DOHH2 (cell line): ENCODE data around the gene SGCE.
A peak's percentile ranks its signal among the peaks of the same experiment; 100 is the strongest.

Experiments
- H3F3A ChIP-seq: fragments of 200-600 bp; sonication (generic), shearing (Covaris generic); 2 replicates; pipeline ENCODE4 v1.6.0; 2016; ENCODE audit warnings: antibody characterized with exemption, mild to moderate bottlenecking; ENCODE audit not compliant: control insufficient read depth, insufficient read depth
- H3K27ac ChIP-seq: fragments of 200-600 bp; sonication (generic); 2 replicates; pipeline ENCODE4 v1.5.1; 2014; ENCODE audit warnings: low read depth, mild to moderate bottlenecking, low read length, moderate library complexity
- H3K27me3 ChIP-seq: fragments of 200-600 bp; sonication (generic); 2 replicates; pipeline ENCODE4 v1.6.1; 2014; ENCODE audit warnings: mild to moderate bottlenecking, low read length, mixed read lengths; ENCODE audit not compliant: control insufficient read depth
- H3K36me3 ChIP-seq: fragments of 200-600 bp; sonication (generic); 2 replicates; pipeline ENCODE4 v1.6.1; 2014; ENCODE audit warnings: mild to moderate bottlenecking, low read length, moderate library complexity, mixed read lengths; ENCODE audit not compliant: control insufficient read depth
- H3K4me1 ChIP-seq: fragments of 200-600 bp; sonication (generic); 2 replicates; pipeline ENCODE4 v1.6.1; 2014; ENCODE audit warnings: mild to moderate bottlenecking, low read length, mixed read lengths; ENCODE audit not compliant: control insufficient read depth
- H3K4me2 ChIP-seq: fragments of 200-600 bp; sonication (generic); 2 replicates; pipeline ENCODE4 v1.6.0; 2014; ENCODE audit warnings: mild to moderate bottlenecking, low read length, moderate library complexity
- H3K4me3 ChIP-seq: fragments of 200-600 bp; sonication (generic); 2 replicates; pipeline ENCODE4 v1.5.1; 2014; ENCODE audit warnings: mild to moderate bottlenecking, low read length, mixed read lengths
- H3K79me2 ChIP-seq: fragments of 200-600 bp; sonication (generic); 2 replicates; pipeline ENCODE4 v1.6.1; 2014; ENCODE audit warnings: mild to moderate bottlenecking, low read length, mixed read lengths; ENCODE audit not compliant: control insufficient read depth
- H3K9me2 ChIP-seq: fragments of 200-600 bp; sonication (generic); replicated peaks from 2 replicates; pipeline ENCODE4 v1.6.1; 2014; ENCODE audit warnings: mild to moderate bottlenecking, low read length, mixed read lengths; ENCODE audit not compliant: control insufficient read depth
- H3K9me3 ChIP-seq: fragments of 200-600 bp; sonication (generic); 2 replicates; pipeline ENCODE4 v1.6.1; 2014; ENCODE audit warnings: antibody characterized with exemption, low read length, mixed read lengths; ENCODE audit not compliant: control insufficient read depth, insufficient read depth
- H4K20me1 ChIP-seq: fragments of 200-600 bp; sonication (generic); 2 replicates; pipeline ENCODE4 v1.6.0; 2014; ENCODE audit warnings: low read depth, mild to moderate bottlenecking, antibody characterized with exemption, low read length, moderate library complexity; ENCODE audit not compliant: control insufficient read depth, insufficient read depth
- CTCF ChIP-seq: fragments of 200-600 bp; sonication (generic); IDR thresholded peaks from one replicate; pipeline ENCODE4 v1.5.1; 2014; ENCODE audit warnings: antibody characterized with exemption, mild to moderate bottlenecking, low read depth, low read length; ENCODE audit not compliant: poor library complexity, severe bottlenecking
- EZH2phosphoT487 ChIP-seq: fragments of 200-600 bp; sonication (generic); IDR thresholded peaks from 2 replicates; pipeline ENCODE4 v1.6.1; 2017; ENCODE audit warnings: borderline replicate concordance, mild to moderate bottlenecking, antibody characterized with exemption, low read length, moderate library complexity, mixed read lengths

SGCE gene

DNA sequence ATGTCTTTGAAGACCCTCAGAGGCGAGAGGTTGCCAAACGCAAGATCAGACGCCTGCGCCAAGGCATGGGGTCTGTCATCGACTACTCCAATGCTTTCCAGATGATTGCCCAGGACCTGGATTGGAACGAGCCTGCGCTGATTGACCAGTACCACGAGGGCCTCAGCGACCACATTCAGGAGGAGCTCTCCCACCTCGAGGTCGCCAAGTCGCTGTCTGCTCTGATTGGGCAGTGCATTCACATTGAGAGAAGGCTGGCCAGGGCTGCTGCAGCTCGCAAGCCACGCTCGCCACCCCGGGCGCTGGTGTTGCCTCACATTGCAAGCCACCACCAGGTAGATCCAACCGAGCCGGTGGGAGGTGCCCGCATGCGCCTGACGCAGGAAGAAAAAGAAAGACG, 8.1 kb upstream of the SGCE start:
- Histone ChIP-seq H3K27me3 (no peaks in the 10 kb centered on the region), H3K4me2 (no peak overlapping the region)

DNA sequence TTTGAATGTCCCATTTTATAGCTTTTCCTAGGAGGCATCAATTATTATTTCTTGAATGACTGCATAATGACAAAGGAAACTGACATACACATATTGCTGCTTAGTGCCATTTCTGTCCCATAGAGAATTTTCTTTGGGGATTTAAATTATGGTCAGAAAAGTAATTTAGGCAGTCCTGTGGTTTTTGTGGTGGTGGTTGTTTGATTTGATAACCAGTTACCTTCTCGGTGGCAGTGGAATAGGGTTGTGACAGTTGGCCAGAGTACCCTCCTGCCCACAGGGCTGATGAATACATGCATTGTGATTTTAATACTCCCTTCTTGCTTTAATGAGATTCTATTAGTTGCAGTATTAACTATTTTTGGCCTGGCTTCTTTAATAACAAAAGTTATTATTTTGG, 6.6 kb upstream of the SGCE start:
- no peaks in the 10 kb centered on the region for H3F3A ChIP-seq
- no peaks in the 10 kb centered on the region for H3K27me3 ChIP-seq
- no peak for TF ChIP-seq CTCF
- no peak for TF ChIP-seq EZH2phosphoT487
- peaks cover 64% of the 10 kb centered on the region for H3K36me3 ChIP-seq
- H4K20me1 ChIP-seq, result peaks cover 21% of the 10 kb centered on the region
- peaks cover 22% of the 10 kb centered on the region for H3K4me1 ChIP-seq
- H3K9me3 ChIP-seq, result no peaks in the 10 kb centered on the region
- H3K79me2 ChIP-seq, result peaks cover 86% of the 10 kb centered on the region
- H3K9me2 ChIP-seq, result no peaks in the 10 kb centered on the region
- no peak overlapping the region for H3K4me2 ChIP-seq
- H3K4me3 ChIP-seq, result no peak overlapping the region
- H3K27ac ChIP-seq, result no peak overlapping the region

More for the DNA sequence above, 8.1 kb upstream of the SGCE start:
- no peak overlapping the region for H3K27ac ChIP-seq
- no peak for TF ChIP-seq CTCF
- no peaks in the 10 kb centered on the region for H3K9me3 ChIP-seq
- H3K79me2 ChIP-seq, result peaks cover 89% of the 10 kb centered on the region
- no peaks in the 10 kb centered on the region for H3F3A ChIP-seq
- H3K4me1 ChIP-seq, result peaks cover 19% of the 10 kb centered on the region
- H3K9me2 ChIP-seq, result no peaks in the 10 kb centered on the region
- H3K36me3 ChIP-seq, result peaks cover 71% of the 10 kb centered on the region
- no peak overlapping the region for H3K4me3 ChIP-seq
- peaks cover 19% of the 10 kb centered on the region for H4K20me1 ChIP-seq

DNA sequence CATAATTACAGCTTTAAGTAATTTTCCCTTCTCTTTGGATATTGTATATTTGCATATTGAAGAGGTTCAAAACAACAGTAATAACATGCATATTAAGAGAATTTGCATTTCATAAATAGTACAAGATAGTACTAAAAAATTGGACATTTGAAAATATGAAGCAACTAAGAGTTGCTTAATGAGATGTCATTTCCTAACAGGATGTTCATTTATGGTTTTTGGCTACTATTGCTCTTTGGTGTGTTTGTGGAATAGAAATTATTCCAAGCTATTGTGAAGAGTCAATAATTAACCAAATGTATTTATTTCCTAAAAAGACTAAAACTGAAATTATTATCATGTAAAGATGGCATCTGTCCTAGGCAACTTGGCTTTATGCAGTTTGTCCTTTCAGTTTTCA, 4.1 kb upstream of the SGCE start:
- Histone ChIP-seq H3K4me3 (peak overlapping the region; percentile 2; the same call in 1 of the 2 replicates), H3K27me3 (no peaks in the 10 kb centered on the region), H3K79me2 (peaks cover 84% of the 10 kb centered on the region), H3K4me1 (peaks cover 25% of the 10 kb centered on the region), H3K27ac (no peak overlapping the region), H4K20me1 (peaks cover 21% of the 10 kb centered on the region), H3K9me3 (no peaks in the 10 kb centered on the region), H3F3A (peaks cover 9% of the 10 kb centered on the region), H3K9me2 (no peaks in the 10 kb centered on the region), H3K36me3 (peaks cover 45% of the 10 kb centered on the region), H3K4me2 (peak overlapping the region; percentile 19; the same call in 1 of the 2 replicates)
- TF ChIP-seq CTCF (no peak), EZH2phosphoT487 (no peak)

- no peaks in the 10 kb centered on the region for H3K9me3 ChIP-seq
- peak overlapping the region; percentile 54 for H3K4me3 ChIP-seq
- TF ChIP-seq EZH2phosphoT487 (no peak), CTCF (no peak)
- no peak overlapping the region for H3K27ac ChIP-seq
- peaks cover 33% of the 10 kb centered on the region for H3K36me3 ChIP-seq
- peaks cover 35% of the 10 kb centered on the region for H3K4me1 ChIP-seq
- H3K4me2 ChIP-seq, result peak overlapping the region; percentile 58
- H3K79me2 ChIP-seq, result peaks cover 84% of the 10 kb centered on the region
- peaks cover 21% of the 10 kb centered on the region for H4K20me1 ChIP-seq
- peaks cover 9% of the 10 kb centered on the region for H3F3A ChIP-seq
- no peaks in the 10 kb centered on the region for H3K9me2 ChIP-seq
- no peaks in the 10 kb centered on the region for H3K27me3 ChIP-seq
These were observed 2.9 kb upstream of the SGCE start for GRCh38 chr7:94658826-94659225.
